Loucy (cell line): Measurements from ENCODE around the gene ASTN2.

Source experiments
- H2AFZ ChIP-seq: fragments of 200-600 bp; sonication (generic); 2 replicates; pipeline ENCODE4 v1.6.0; 2016; ENCODE audit warnings: antibody characterized with exemption, mild to moderate bottlenecking, low read length, moderate library complexity
- H3F3A ChIP-seq: fragments of 200-600 bp; 2 replicates; pipeline ENCODE4 v1.6.0; 2016; ENCODE audit warnings: antibody characterized with exemption, low read depth, mild to moderate bottlenecking
- H3K27me3 ChIP-seq: fragments of 200-600 bp; sonication (generic); 2 replicates; pipeline ENCODE4 v1.6.1; 2014; ENCODE audit warnings: low read length, mild to moderate bottlenecking; ENCODE audit not compliant: insufficient read depth, poor library complexity, severe bottlenecking
- H3K36me3 ChIP-seq: fragments of 200-600 bp; sonication (generic); 2 replicates; pipeline ENCODE4 v1.6.1; 2016; ENCODE audit warnings: low read length; ENCODE audit not compliant: insufficient read depth
- H3K4me1 ChIP-seq: fragments of 200-600 bp; sonication (generic); 2 replicates; pipeline ENCODE4 v1.5.1; 2014; ENCODE audit warnings: low read length, mild to moderate bottlenecking; ENCODE audit not compliant: insufficient read depth, poor library complexity, severe bottlenecking
- H3K4me2 ChIP-seq: fragments of 200-600 bp; sonication (generic); 2 replicates; pipeline ENCODE4 v1.6.0; 2014; ENCODE audit warnings: antibody characterized with exemption, low read length, low read depth, mild to moderate bottlenecking; ENCODE audit not compliant: poor library complexity, severe bottlenecking
- H3K4me3 ChIP-seq: fragments of 200-600 bp; sonication (generic); 2 replicates; pipeline ENCODE4 v1.5.1; 2014; ENCODE audit warnings: low read length, mild to moderate bottlenecking, mixed read lengths; ENCODE audit not compliant: poor library complexity, severe bottlenecking
- H3K79me2 ChIP-seq: fragments of 200-600 bp; sonication (generic); 2 replicates; pipeline ENCODE4 v1.6.1; 2014; ENCODE audit warnings: low read length; ENCODE audit not compliant: insufficient read depth
- H3K9ac ChIP-seq: fragments of 200-600 bp; sonication (generic); 2 replicates; pipeline ENCODE4 v1.6.0; 2014; ENCODE audit warnings: mild to moderate bottlenecking, low read depth, low read length, moderate library complexity; ENCODE audit not compliant: poor library complexity, severe bottlenecking
- H3K9me2 ChIP-seq: fragments of 200-600 bp; sonication (generic); replicated peaks from 2 replicates; pipeline ENCODE4 v1.6.1; 2016; ENCODE audit warnings: low read depth, low read length, mixed read lengths
- H3K9me3 ChIP-seq: fragments of 200-600 bp; sonication (generic); 2 replicates; pipeline ENCODE4 v1.6.1; 2014; ENCODE audit warnings: mild to moderate bottlenecking, antibody characterized with exemption, low read length, low read depth; ENCODE audit not compliant: insufficient read depth
- H4K20me1 ChIP-seq: fragments of 200-600 bp; sonication (generic); 2 replicates; pipeline ENCODE4 v1.6.0; 2014; ENCODE audit warnings: antibody characterized with exemption, low read length, mild to moderate bottlenecking; ENCODE audit not compliant: insufficient read depth, poor library complexity, severe bottlenecking
- EZH2phosphoT487 ChIP-seq: fragments of 200-600 bp; IDR thresholded peaks from 2 replicates; pipeline ENCODE4 v1.6.1; 2018; ENCODE audit warnings: antibody characterized with exemption, mild to moderate bottlenecking, moderate library complexity, borderline replicate concordance
- TF ChIP-seq, protein P1 (sequence below): fragments of 200-600 bp; sonication (generic); conservative IDR thresholded peaks from 2 replicates; pipeline ENCODE4 v1.5.1; 2014; ENCODE audit warnings: mild to moderate bottlenecking, antibody characterized with exemption, low read length

ASTN2 gene

DNA sequence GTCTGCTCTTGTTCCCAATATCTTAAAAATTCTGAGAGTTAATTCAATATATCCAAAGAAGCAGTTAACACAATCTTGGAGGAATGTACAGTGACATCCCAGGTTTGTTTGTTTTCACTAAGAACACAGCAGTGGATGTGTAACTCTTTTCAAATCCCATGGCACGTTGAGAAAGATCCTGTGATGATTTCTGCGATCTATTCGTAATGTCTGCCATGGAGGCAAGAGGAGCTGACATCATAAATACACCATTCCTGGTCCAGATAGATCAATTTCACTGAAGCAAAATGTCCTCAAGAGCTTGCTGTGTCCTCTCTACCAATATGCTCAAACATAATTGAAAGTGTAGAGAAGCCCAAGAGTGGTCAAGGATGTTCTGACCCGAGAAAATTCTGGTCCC lies 980.5 kb downstream of the ASTN2 start:
- no peaks in the 10 kb centered on the region for H3K36me3 ChIP-seq
- no peak overlapping the region for H3K9ac ChIP-seq
- H3F3A ChIP-seq = no peaks in the 10 kb centered on the region
- H3K4me2 ChIP-seq = no peak overlapping the region
- H4K20me1 ChIP-seq = no peaks in the 10 kb centered on the region
- no peak overlapping the region for H2AFZ ChIP-seq
- no peaks in the 10 kb centered on the region for H3K27me3 ChIP-seq
- no peaks in the 10 kb centered on the region for H3K9me2 ChIP-seq
- H3K79me2 ChIP-seq = no peaks in the 10 kb centered on the region
- no peak for TF ChIP-seq EZH2phosphoT487
- TF ChIP-seq, protein P1, sequence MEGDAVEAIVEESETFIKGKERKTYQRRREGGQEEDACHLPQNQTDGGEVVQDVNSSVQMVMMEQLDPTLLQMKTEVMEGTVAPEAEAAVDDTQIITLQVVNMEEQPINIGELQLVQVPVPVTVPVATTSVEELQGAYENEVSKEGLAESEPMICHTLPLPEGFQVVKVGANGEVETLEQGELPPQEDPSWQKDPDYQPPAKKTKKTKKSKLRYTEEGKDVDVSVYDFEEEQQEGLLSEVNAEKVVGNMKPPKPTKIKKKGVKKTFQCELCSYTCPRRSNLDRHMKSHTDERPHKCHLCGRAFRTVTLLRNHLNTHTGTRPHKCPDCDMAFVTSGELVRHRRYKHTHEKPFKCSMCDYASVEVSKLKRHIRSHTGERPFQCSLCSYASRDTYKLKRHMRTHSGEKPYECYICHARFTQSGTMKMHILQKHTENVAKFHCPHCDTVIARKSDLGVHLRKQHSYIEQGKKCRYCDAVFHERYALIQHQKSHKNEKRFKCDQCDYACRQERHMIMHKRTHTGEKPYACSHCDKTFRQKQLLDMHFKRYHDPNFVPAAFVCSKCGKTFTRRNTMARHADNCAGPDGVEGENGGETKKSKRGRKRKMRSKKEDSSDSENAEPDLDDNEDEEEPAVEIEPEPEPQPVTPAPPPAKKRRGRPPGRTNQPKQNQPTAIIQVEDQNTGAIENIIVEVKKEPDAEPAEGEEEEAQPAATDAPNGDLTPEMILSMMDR = no peak
- no peak overlapping the region for H3K4me3 ChIP-seq
- H3K4me1 ChIP-seq = no peaks in the 10 kb centered on the region
- H3K9me3 ChIP-seq = no peaks in the 10 kb centered on the region; the same call in 1 of the 2 replicates

DNA sequence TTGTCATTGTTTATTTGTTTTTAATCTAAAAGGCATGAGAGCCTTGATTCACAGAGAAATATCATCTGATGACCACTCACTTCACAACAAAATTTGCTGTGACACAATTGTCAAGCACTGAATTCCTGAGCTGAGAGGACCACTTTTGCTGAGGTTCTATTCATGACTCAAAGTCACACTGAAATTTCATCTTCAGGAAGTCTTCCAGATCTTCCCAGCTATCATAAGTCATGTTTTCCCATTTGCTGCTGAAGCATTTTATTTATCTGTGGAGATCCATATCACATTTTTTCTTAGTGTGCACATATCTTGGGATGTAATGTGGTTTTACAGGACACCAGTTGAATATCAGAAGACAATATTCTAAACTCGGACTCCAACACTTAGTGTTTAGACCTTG lies 982.8 kb downstream of the ASTN2 start:
- Histone ChIP-seq H3F3A (no peaks in the 10 kb centered on the region), H3K9me2 (no peaks in the 10 kb centered on the region), H3K9ac (no peak overlapping the region), H3K4me1 (no peaks in the 10 kb centered on the region), H3K4me3 (no peak overlapping the region), H3K9me3 (no peaks in the 10 kb centered on the region; the same call in 1 of the 2 replicates), H2AFZ (no peak overlapping the region), H4K20me1 (no peaks in the 10 kb centered on the region), H3K79me2 (no peaks in the 10 kb centered on the region), H3K27me3 (no peaks in the 10 kb centered on the region), H3K4me2 (no peak overlapping the region), H3K36me3 (no peaks in the 10 kb centered on the region)
- TF ChIP-seq, protein P1 = no peak
- TF ChIP-seq EZH2phosphoT487 = no peak

DNA sequence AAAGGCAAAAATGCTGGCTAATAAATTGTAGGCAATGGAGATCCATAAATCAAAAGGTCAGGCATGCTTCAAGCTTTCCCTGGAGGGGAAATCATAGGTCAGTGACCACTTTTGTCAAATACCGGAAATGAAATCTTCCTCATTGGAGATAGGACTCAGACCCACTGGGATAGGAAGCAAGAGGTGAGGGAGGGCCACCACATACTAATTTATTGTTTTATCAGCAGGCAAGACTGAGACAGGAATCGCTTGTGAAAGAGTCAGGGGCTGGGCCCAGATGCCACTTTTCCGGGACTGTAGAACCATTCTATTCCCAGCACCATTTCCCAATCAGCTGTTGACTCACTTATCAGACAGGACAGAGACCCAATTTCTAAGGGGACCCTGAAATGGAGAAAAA lies 984.0 kb downstream of the ASTN2 start:
- Histone ChIP-seq H3K9me2 (no peaks in the 10 kb centered on the region), H3K4me2 (no peak overlapping the region)
- TF ChIP-seq, protein P1 = no peak
- TF ChIP-seq EZH2phosphoT487 = no peak

More for the DNA sequence above, 984.0 kb downstream of the ASTN2 start:
- H3K4me3 ChIP-seq = no peak overlapping the region
- no peaks in the 10 kb centered on the region for H3K4me1 ChIP-seq
- H3K9me3 ChIP-seq = no peaks in the 10 kb centered on the region; the same call in 1 of the 2 replicates
- H2AFZ ChIP-seq = no peak overlapping the region
- H3K27me3 ChIP-seq = no peaks in the 10 kb centered on the region
- H3K79me2 ChIP-seq = no peaks in the 10 kb centered on the region
- no peaks in the 10 kb centered on the region for H4K20me1 ChIP-seq
- no peak overlapping the region for H3K9ac ChIP-seq
- no peaks in the 10 kb centered on the region for H3F3A ChIP-seq
- H3K36me3 ChIP-seq = no peaks in the 10 kb centered on the region
